Lower leg skin (tissue), 4 donors: ENCODE data around the gene CIAO2B. TPM values are rescaled to one million over a fixed set of nuclear protein-coding genes. Genes with fewer than 3 reads are reported as not detected.
A peak's percentile ranks its signal among the peaks of the same experiment; 100 is the strongest.

Experiments used
- DNase-seq, 2 donors: peaks; one replicate each; pipeline ENCODE4 v3.0.0-alpha.2; 2019; ENCODE audit warnings: low spot score in 2 of 2
- H3K4me3 ChIP-seq: fragments of 200-600 bp; sonication (generic); 2 replicates; pipeline ENCODE4 v1.5.1; 2017; ENCODE audit warnings: mild to moderate bottlenecking, low read depth; ENCODE audit not compliant: poor library complexity, severe bottlenecking
- POLR2A ChIP-seq, 2 donors: fragments of 450-650 bp; IDR thresholded peaks; one replicate each; pipeline ENCODE4 v1.6.1; 2016 to 2017; ENCODE audit warnings: antibody characterized with exemption in 2 of 2, mild to moderate bottlenecking in 1 of 2, moderate library complexity in 1 of 2
- WGBS, 2 donors: methylation state at CpG; one replicate each; pipeline ENCODE4 v1.1.5; 2018; 5-methylcytosine and 5-hydroxymethylcytosine counted together
- intact Hi-C: fragments of 100-400 bp; cut with DNase I; formaldehyde crosslinking; loops from one replicate; pipeline ENCODE4 v1.15.0; 2023; ENCODE audit warnings: low total_unique reads
- total RNA-seq, 4 donors: library from RNA; depleted of rRNA; stranded (reverse); fragments of >200 nt; gene quantifications; one replicate each; pipeline ENCODE4 v1.1.0, GENCODE V29; 2016
- TF ChIP-seq, protein P1 (sequence below), 3 donors: fragments of 450-650 bp; IDR thresholded peaks; one replicate each; pipeline ENCODE4 v1.5.1; 2016; ENCODE audit warnings: antibody characterized with exemption in 3 of 3, mild to moderate bottlenecking in 3 of 3, moderate library complexity in 2 of 3

CIAO2B gene
- total RNA-seq, 4 donors from 2014 or later, result 39.3 to 60.3 (median 55.4) TPM

GRCh38 chr16:66903544-66904427, 30.4 kb downstream of the CIAO2B start:
- H3K4me3 ChIP-seq, result no peak overlapping the region
- no peak for DNase-seq
- no peak for TF ChIP-seq POLR2A (IDR thresholded peaks at IDR 0.05)
- TF ChIP-seq, protein P1, sequence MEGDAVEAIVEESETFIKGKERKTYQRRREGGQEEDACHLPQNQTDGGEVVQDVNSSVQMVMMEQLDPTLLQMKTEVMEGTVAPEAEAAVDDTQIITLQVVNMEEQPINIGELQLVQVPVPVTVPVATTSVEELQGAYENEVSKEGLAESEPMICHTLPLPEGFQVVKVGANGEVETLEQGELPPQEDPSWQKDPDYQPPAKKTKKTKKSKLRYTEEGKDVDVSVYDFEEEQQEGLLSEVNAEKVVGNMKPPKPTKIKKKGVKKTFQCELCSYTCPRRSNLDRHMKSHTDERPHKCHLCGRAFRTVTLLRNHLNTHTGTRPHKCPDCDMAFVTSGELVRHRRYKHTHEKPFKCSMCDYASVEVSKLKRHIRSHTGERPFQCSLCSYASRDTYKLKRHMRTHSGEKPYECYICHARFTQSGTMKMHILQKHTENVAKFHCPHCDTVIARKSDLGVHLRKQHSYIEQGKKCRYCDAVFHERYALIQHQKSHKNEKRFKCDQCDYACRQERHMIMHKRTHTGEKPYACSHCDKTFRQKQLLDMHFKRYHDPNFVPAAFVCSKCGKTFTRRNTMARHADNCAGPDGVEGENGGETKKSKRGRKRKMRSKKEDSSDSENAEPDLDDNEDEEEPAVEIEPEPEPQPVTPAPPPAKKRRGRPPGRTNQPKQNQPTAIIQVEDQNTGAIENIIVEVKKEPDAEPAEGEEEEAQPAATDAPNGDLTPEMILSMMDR (IDR thresholded peaks at IDR 0.05), result no peak
- intact Hi-C loops, result no loop called here
- WGBS, 2 donors, result 73% methylated on average over 5 to 11 of the region's 11 CpGs

DNA sequence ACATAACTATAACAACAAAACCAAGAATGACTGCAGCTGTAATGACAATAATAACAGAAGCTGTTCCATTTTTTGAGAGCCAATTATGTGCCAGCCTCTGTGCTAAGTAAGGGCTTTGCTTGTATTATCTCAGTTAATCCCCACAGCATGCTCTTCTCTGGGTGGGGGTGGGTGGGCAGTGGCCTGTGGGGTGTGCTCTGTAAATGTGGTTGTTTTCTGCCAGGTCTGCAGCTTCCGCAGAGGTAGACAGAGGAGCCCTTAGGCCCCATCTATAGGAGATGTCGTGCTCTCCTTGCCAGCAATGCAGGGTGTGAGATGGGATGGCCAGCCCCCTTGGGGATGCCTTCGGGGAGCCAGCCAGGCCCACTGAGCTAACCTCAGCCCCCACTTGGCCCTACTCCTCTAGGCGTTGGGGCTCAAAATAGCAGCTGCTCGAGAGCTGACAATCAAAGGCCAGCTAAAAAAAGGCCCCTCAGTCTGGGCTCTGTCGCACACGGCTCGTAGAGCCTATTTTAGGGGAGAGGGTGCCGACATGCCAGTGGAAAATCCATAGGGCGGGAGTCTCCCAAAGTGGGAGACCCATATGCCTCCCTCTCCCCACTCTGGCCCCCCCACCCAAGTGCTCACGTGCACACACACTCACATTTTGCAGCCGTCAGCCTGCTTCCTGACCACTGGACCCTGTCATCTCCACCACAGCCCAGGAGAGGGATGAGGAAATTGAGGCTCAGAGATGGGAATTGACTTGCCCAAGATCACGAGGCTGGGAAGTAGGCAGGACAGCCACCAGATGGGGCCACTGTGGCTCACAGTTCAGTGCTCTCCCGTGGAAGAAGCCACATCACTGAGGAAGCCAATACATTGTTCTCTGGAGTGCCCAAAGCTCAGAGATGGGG, 31.3 kb downstream of the CIAO2B start:
- WGBS, 2 donors, result 77 to 79% methylated on average over 13 to 14 of the region's 14 CpGs
- intact Hi-C loops, result no loop called here
- H3K4me3 ChIP-seq, result no peak overlapping the region
- TF ChIP-seq POLR2A (IDR thresholded peaks at IDR 0.05), result no peak
- TF ChIP-seq, protein P1 (IDR thresholded peaks at IDR 0.05), result no peak
- DNase-seq, result no peak

- WGBS, 2 donors, result 88 to 91% methylated on average over 7 to 10 of the region's 10 CpGs
- no peak for DNase-seq
- H3K4me3 ChIP-seq, result no peak overlapping the region
- intact Hi-C loops, result no loop called here
- TF ChIP-seq, protein P1 (IDR thresholded peaks at IDR 0.05), result no peak
- no peak for TF ChIP-seq POLR2A (IDR thresholded peaks at IDR 0.05)
Measured at GRCh38 chr16:66901626-66902025, 32.6 kb downstream of the CIAO2B start.

DNA sequence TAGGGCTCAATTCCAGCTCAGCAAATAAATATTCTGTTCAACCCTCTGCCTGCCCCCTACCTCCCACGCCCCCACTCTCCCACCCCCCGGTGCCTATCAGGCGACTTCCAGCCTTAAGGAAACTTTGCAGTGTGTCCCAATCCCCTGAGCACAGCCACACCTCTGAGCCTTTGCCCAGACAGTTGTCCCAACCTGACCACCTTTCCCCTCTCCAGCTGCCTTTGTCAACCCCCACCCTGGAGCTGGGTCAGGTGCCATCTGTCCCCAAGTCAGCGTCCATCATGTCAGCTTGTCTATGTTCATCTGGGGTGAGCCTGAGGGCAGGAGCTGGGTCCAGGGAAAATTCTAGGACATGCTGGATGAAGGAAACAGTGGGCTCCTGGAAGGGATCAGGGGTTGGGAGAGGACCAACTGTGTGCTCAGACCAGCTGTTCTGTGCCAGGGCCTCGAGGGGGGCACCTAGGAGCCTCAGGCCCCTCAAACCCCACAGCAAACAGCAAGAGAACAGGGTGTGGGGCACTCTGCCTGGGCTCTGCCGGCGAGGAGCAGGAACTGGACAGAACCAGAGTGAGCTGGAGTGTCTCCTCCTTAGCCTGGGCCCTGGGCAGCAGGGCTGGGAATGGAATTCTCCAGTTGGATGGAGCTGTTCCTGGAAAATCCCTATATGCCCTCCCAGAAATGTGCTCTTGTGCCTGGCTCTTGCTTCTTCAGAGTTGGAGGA, 33.3 kb downstream of the CIAO2B start:
- intact Hi-C loops, result no loop called here
- no peak for TF ChIP-seq POLR2A (IDR thresholded peaks at IDR 0.05)
- TF ChIP-seq, protein P1 (IDR thresholded peaks at IDR 0.05), result no peak
- no peak for DNase-seq
- no peak overlapping the region for H3K4me3 ChIP-seq
- 31 to 51% methylated on average over 7 of the region's 7 CpGs for WGBS, 2 donors

DNA sequence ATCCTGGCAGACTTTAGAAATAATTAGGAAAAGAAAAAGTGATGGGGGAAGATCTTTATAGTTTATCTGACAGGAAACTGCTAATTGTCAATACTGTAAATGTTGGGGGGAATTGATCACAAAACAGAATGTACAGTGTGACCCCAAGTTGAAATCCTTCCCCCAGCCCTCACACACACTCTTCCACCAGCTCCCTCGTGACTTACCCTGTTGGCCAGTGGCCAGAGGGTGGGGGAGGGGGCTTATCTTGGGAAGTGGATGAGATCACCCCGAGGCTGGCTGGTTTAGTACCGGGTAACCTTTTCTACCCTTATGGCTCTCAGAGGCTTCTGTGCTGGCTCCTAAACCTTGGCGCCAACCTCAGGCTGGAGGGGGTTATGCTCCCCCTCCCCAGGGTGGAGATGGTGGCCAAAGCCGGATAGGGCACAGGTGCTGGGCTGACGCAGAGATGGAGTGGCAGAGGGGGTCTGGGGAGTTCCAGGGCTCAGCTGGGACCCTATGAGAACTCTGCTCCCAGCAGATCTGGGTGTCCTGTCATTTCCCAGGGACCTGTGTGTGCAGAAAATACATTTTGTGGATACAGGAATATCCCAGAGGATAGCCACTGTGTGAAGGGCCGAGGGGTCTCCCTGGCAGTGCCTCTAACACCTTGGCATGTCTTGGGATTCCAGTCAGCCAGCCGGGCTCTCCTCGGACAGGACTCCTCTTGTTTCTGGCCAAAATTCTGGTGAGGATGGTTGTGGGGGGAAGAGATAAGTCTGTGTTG, 34.1 kb downstream of the CIAO2B start:
- 37 to 46% methylated on average over 9 of the region's 9 CpGs for WGBS, 2 donors
- TF ChIP-seq, protein P1 (IDR thresholded peaks at IDR 0.05), result no peak
- TF ChIP-seq POLR2A (IDR thresholded peaks at IDR 0.05), result no peak
- intact Hi-C loops, result loop anchor here (10.0 kb wide), 1 partner anchor 75 kb away; no protein-coding TSS in a partner anchor
- DNase-seq, result peak in 1 of 2 donors; percentile 56
- H3K4me3 ChIP-seq, result no peak overlapping the region
